Measurements from ENCODE around the gene MAD1L1. TPM values are rescaled to one million over a fixed set of nuclear protein-coding genes. Genes with fewer than 3 reads are reported as not detected.
"Not testable (repeated sequence)": the region's sequence is repeated elsewhere in the genome, so short reads cannot be mapped to it uniquely, and the experiment has no call there.

MAD1L1 gene
- polyA plus RNA-seq, 1 donor, result 21.2 TPM

- no peak for DNase-seq (ENCODE audit: low read depth)
These were observed 258.2 kb downstream of the MAD1L1 start for GRCh38 chr7:1974290-1975101.

GRCh38 chr7:1973321-1974251 is 259.2 kb downstream of the MAD1L1 start:
- no peak for DNase-seq (ENCODE audit: low read depth)

DNA sequence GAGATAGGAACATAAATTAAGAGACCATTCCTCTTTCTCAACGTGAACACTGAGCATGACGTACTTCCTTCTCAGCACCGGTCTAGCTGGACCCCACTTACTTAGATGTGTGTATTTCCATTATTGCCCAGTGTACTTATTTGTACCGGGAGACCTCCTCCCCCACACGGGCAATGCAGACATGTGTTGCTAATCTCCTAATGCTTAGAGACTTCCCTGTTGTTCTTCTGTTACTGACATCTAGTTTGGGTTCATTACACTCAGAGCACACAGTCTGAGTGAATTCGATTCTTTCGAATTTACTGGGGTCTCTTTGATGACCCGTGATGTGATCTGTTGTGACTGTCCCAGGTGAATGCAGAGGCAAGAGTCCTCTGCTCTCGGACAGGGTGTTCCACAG is 260.0 kb downstream of the MAD1L1 start:
- DNase-seq (ENCODE audit: low read depth), result no peak

- DNase-seq (ENCODE audit: low read depth), result no peak
These were observed 260.6 kb downstream of the MAD1L1 start for GRCh38 chr7:1971946-1972654.

DNA sequence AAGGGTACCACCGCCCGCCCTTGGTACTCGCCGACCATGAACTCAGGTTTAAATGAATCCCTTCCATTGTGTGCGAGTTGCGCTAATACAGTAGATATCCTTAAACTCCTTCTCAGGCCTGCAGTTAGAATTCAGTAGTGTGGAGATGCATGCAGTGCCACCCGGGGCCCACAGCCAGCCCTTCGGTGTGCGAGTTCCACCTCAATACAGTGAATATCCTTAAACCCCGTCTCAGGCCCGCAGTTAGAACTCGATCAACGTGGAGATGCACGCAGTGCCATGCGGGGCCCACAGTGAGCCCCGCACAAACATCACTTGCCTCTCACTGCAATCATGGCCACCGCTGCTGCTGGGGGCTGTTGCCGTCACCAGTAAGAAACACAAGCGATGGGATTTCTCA is 261.9 kb downstream of the MAD1L1 start:
- no peak for DNase-seq (ENCODE audit: low read depth)

DNA sequence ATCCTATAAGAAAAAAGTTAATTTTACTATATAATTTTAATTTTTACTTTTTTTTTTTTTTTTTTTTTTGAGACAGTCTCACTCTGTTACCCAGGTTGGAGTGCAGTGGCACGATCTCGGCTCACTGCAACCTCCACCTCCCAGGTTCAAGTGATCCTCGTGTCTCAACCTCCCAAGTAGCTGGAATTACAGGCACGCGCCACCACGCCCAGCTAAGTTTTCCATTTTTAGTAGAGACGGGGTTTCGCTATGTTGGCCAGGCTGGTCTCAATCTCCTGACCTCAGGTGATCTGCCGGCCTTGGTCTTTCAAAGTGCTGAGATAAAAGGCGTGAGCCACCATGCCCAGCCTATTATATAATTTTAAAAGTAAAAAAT is 262.5 kb downstream of the MAD1L1 start:
- DNase-seq (ENCODE audit: low read depth), result not testable (repeated sequence)

- no peak for DNase-seq (ENCODE audit: low read depth)
These were observed 263.1 kb downstream of the MAD1L1 start for GRCh38 chr7:1969459-1970284.

DNA sequence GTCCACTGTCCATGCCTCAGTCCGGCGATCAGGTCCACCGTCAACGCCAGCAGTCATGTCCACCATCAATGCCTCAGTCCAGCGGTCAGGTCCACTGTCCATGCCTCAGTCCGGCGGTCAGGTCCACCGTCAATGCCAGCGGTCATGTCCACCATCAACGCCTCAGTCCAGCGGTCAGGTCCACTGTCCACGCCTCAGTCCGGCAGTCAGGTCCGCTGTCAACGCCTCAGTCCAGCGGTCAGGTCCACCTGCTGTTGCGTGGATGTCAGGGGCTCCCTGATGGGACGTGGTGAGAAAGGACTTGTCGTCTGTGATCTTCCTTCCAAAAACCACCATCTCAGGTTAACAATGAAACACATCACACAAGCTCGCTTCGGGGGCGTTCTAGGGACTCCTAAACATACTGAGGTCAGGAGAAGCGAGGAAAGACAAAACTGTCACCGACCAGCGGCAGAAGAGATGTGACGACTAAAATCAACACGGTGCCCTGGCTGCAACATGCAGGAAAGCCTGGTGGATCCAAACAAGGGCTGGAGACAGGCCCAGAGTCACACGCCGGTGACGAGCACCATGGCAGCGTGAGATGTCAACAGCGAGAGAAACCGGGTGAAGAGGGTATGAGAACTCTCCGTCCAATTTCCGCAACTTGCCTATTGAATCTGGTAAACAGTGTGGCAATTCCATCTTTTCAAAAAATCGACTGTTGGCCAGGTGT is 264.2 kb downstream of the MAD1L1 start:
- no peak for DNase-seq (ENCODE audit: low read depth)

- DNase-seq (ENCODE audit: low read depth), result no peak
These were observed 265.0 kb downstream of the MAD1L1 start for GRCh38 chr7:1967512-1968396.

DNA sequence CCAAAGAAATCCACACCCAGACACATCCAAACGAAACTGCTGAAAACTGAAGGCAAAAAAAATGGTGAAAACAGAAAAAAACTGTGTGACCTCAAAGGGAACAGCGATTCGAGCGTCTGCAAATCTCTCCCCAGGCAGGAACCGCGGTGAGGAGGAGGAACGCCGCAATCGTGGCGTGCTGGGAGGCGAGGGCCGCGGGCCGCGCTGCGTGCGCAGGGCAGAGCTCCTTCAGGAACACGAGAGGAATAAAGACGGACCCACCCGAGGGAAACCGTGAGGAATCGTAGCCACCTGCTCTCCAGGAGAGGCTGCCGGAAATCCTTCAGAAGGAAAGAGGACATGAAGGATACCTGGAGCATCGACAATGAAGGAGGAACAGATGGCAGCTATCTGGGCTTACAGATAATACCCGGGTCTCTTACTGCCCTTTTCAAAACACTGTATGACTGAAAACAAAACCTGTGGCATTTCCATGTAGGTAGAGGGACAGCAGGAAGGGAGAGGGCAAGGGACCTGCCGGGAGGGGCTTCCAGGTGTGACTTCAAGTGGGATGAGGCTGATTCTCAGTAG is 266.0 kb downstream of the MAD1L1 start:
- no peak for DNase-seq (ENCODE audit: low read depth)

GRCh38 chr7:1965579-1966294 is 267.0 kb downstream of the MAD1L1 start:
- no peak for DNase-seq (ENCODE audit: low read depth)

DNA sequence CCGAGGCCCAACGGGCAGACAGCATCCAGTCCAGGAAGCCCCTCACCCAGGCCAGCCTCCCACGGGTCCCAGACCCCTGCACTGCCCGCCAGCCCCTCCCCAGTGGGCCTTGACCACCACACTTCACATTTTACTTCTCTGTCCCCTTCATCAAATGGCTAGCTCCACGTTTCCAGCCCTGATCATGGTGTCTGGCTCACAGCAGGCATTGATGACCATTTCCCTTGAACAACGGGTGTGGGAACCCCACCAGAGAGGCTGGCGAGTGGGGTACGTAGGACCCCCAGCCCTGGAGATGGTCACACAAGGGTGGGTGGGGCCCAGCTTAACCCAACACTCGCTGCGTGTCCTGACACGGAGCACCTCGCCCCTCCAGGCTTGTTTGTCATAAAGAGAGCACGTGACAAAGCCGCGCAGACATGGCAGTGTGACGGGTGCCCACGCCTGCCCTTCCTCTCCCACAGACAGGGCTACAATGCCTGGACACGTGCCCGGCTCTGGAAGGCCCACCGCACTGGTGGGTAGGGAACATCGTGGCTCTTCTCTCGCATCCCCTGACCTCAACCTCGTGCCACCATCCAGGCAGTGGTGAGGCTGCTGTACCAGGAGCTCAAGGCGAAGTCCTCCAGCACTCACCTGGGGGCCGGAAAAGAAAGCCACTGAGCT is 267.7 kb downstream of the MAD1L1 start:
- DNase-seq (ENCODE audit: low read depth), result no peak

GRCh38 chr7:1964211-1964912 is 268.4 kb downstream of the MAD1L1 start:
- DNase-seq (ENCODE audit: low read depth), result no peak

GRCh38 chr7:1963575-1963974 is 269.2 kb downstream of the MAD1L1 start:
- no peak for DNase-seq (ENCODE audit: low read depth)

DNA sequence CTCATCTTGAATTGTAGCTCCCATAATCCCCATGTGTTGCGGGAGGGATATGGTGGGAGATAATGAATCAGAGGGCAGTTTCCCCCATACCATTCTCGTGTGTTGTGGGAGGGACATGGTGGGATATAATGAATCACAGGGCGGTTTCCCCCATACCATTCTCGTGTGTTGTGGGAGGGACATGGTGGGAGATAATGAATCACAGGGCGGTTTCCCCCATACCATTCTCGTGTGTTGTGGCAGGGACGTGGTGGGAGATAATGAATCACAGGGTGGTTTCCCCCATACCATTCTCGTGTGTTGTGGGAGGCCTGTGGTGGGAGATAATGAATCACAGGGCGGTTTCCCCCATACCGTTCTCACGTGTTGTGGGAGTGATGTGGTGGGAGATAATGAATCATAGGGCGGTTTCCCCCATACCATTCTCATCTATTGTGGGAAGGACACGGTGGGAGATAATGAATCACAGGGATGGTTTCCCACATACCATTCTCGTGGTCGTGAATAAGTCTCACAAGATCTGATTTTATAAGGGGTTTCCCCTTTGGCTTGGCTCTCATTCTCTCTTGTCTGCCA is 271.0 kb downstream of the MAD1L1 start:
- no peak for DNase-seq (ENCODE audit: low read depth)

- DNase-seq (ENCODE audit: low read depth), result no peak
These were observed 273.4 kb downstream of the MAD1L1 start for GRCh38 chr7:1959305-1959704.
